AG10803 (cell line): ENCODE measurements around the gene TRABD2B.

ENCODE experiments used
- DNase-seq: peaks from one replicate; pipeline ENCODE4 v3.0.0; 2010; ENCODE audit warnings: low read depth
- H3K4me3 ChIP-seq: 2 replicates; pipeline ENCODE4 v1.5.1; 2011; ENCODE audit warnings: mild to moderate bottlenecking, low read length, control low read depth
- CTCF ChIP-seq: conservative IDR thresholded peaks from 2 replicates; pipeline ENCODE4 v1.5.1; 2011; ENCODE audit warnings: mild to moderate bottlenecking, low read length, control low read depth, inconsistent platforms

Gene TRABD2B

DNA sequence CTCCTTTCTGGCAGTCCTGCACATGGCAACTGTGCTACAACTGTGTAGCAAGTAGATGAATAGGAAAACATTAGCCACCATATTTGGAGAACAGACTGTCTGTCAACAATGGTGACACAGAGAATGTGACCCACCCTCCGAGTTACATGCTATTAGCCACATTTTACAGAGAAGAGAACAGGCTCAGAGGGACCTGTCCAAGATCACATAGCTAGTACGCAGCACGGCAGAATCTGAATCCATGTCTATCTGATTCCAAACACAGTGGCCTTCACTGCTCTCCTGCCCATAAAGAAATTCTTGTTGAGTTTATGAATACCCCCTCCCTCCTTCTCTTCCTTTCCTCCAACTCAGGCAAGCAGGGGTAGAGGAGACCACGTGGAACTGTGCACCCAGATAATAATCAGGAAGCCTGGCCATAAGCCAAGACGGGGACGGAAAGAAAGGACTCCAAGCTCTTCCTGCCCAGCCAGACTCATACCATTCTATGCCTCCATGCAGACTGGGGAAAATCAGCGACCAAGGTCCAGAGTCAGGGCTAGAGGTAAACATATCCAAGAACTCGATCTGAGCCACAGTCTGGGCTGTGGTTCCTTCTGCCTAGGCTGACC, 78.8 kb downstream of the TRABD2B start:
- TF ChIP-seq CTCF = no peak
- no peak for DNase-seq
- no peak overlapping the region for H3K4me3 ChIP-seq

DNA sequence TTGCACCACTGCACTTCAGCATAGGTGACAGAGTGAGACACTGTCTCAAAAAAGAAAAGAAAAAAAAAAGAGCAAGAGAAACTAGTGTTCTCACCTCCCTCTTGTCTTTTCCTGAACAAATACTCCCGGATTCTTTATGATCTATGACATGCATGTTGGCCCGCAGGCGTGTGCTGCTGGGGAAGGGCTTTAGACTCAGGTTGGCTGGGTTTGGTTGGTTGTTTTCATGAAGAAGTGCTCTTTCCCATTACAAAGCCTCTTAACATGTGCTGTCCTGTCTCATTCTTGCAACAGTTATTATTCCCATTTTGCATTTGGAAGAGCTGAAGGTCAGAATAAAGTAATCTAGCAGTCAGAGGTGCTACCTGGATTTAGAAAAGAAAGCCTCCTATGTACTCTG, 79.5 kb downstream of the TRABD2B start:
- TF ChIP-seq CTCF = no peak
- no peak overlapping the region for H3K4me3 ChIP-seq
- no peak for DNase-seq

GRCh38 chr1:47915677-47916353, 81.4 kb downstream of the TRABD2B start:
- H3K4me3 ChIP-seq = no peak overlapping the region
- DNase-seq = no peak
- no peak for TF ChIP-seq CTCF

- DNase-seq = no peak
- no peak for TF ChIP-seq CTCF
- no peak overlapping the region for H3K4me3 ChIP-seq
Observed at GRCh38 chr1:47914952-47915676, 82.1 kb downstream of the TRABD2B start.

- no peak for TF ChIP-seq CTCF
- H3K4me3 ChIP-seq = no peak overlapping the region
- DNase-seq = no peak
Observed at GRCh38 chr1:47914218-47914938, 82.8 kb downstream of the TRABD2B start.

DNA sequence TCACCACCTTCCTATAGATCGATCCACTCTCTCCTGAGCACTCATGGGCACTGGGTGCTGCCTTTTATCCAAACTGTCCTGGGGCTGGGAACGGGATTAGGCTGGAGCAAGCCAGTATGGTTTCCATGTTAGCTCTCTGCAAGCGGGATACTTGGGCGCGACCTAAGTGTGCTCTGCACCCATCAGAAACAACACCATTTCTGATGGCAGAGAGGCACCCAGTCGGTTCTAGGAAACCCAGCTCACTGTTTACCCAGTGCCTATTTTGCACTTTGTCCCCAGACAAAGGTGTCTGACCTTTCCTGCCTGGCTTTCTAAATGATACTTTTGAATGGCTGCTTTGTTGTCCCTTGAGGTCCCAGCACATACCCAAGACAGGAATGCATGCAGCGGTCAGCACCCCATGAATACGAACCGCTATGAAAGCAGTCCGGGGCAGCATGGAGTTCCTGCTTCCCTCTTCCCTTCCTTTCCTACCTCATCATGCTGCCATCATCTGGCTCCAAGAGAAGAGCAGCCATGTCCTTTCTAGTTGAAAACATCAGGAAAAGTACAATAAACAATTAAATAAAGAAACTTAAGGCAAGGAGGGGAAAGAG, 83.9 kb downstream of the TRABD2B start:
- no peak overlapping the region for H3K4me3 ChIP-seq
- no peak for TF ChIP-seq CTCF
- no peak for DNase-seq
